ELR (cell line): ENCODE measurements around the gene SVIL.
"Not testable (repeated sequence)": the region's sequence is repeated elsewhere in the genome, so short reads cannot be mapped to it uniquely, and the experiment has no call there.

Source experiments
- DNase-seq: peaks from one replicate; pipeline ENCODE4 v3.0.0-alpha.2; 2015; ENCODE audit warnings: low read depth

Gene SVIL

GRCh38 chr10:29452546-29452945, 182.2 kb downstream of the SVIL start:
- no peak for DNase-seq

DNA sequence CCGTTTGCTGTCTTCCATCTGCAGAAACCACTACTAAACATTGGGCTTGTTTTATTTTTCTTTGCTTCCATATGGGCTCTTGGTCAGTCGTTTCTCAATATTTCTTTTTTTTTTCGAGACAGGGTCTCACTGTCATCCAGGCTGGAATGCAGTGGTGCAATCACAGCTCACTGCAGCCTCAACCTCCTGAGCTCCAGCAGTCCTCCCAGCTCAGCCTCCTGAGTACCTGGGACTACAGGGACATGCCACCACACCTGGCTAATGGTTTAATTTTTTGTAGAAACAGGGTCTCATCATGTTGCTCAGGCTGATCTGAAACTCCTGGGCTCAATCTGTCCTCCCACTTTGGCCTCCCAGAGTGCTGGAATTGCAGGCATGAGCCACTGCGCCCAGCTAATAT, 182.8 kb downstream of the SVIL start:
- DNase-seq, result no peak

DNA sequence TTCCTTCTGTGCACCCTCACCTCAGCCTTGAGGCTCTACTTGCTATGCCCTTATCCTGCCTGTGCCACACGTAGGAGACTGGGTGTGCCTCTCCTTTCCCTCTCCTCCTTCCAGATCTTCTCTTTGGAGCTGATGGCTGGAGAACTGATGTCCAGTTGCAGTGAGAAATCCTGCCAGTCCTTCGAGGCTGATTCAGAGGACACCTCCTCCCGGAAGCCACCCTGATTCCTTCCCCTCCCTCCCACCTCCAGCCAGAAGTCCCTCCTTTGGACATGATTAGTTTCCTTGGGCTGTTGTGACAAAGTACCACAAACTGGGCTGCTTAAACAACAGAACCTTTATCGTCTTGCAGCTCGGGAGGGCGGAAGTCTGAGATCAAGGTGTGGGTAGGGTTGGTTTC, 184.4 kb downstream of the SVIL start:
- no peak for DNase-seq

GRCh38 chr10:29448756-29449592, 185.8 kb downstream of the SVIL start:
- peak; percentile 64 for DNase-seq

- DNase-seq, result no peak
Observed at GRCh38 chr10:29448125-29448524, 186.6 kb downstream of the SVIL start.

- DNase-seq, result no peak
Observed at GRCh38 chr10:29446327-29446726, 188.4 kb downstream of the SVIL start.

DNA sequence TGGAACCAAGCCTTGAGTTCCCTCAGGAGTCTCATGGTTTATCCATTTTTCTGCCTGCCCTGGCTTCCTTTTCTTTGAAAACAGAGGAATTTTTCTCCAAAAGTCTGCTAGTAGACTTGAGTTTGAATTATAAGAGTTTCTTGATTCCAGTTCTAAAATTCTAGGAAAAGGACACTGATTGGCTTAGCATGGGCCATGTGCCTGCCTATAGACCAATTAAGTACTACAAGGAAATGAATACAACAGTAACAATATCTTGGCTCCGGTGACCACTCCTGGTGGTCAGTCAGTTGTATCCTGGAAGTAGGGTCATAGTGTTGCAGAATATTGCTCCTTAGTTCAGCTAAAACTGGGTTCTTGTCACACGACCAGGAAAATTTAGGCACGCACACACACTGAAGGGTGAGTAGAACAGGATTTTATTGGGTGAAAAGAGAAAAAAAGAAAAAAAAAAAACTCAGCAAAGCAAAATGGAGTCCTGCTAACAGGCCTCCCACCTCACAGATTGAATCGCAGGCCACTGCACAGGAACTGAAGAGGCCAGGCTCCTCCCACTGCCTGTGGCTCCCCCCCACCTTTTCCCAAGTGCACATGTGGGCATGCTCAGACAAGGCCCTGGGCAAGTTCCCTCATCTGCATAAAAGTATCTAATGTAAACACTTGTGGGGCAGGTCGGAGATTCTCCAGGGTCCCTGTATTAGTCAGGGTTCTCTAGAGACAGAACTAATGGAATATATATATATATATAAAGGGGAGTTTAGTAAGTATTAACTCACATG, 190.8 kb downstream of the SVIL start:
- DNase-seq, result peak; percentile 39

DNA sequence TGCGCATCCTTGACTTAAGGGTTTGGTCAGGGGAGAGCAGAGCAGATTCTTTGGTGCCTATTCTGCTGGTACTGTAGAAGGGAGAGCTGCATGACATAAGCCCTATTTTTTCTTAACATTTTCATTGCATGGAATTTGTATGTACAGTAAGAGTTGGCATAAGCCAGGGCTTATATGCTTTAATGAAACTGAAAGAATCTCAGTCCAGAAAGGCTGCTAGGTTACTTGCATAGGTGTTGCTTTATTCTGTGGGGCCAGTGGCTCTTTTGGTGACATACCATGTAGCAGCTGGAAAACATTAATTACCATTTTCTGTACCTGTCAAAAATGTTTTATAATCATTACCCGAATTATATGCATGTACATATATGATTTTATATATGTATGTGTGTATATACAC, 193.8 kb downstream of the SVIL start:
- no peak for DNase-seq

DNA sequence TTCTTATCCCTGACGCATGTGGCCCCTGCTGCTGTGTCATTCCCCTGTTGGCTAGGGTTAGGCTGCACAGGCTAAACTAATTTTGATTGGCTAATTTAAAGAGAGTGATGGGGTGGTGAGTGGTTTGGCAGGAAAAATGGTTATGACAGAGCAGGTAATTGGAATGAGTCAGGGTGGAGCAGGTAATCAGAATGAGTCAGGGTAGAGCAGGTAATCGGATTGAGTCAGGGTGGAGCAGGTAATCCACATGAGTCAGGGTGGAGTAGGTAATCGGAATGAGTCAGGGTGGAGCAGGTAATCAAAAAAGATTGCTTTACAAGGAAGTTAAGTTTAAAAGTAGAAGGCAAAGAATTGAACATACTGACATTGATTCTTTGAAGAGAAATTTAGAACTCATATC, 195.8 kb downstream of the SVIL start:
- not testable (repeated sequence) for DNase-seq

DNA sequence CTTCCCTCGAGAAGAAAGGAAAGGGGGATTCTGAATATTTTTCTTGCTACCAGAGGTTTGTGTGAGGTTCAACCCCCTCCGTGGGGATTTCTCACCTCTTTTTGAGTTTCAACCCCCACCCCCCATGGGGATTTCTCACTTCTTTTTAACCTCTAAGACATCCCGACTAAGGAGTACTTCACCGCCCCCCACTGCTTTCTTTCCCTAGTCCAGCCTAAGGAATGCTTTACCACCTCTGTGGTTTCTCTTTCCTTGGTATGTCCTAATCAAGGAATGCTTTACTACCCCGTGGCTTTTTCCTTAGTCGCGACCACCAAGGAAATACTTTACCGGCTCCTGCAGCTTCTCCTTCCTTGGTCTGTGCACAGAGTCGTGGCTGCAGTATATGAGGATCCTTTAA, 196.5 kb downstream of the SVIL start:
- peak; percentile 33 for DNase-seq

DNA sequence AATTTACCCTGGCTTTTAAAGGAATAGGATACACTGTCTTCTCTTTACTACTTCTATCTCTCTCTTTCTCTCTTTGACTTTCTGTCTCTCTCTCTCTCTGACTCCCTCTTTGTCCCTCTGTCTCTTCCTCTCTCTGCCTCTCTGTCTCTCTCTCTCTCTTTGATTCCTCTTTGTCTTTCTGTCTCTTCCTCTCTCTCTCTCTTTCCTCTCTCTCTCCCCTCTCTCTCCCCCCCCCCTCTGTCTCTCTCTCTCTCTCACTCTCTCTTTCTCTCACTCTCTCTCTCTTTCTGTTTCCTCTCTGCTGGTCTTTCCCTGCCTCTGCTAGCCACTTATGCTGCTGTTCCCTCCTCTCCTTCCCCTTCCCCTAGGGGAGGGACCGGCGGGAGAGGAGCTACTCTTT, 196.9 kb downstream of the SVIL start:
- no peak for DNase-seq

- DNase-seq, result peak; percentile 22
Observed at GRCh38 chr10:29435809-29436501, 198.8 kb downstream of the SVIL start.

DNA sequence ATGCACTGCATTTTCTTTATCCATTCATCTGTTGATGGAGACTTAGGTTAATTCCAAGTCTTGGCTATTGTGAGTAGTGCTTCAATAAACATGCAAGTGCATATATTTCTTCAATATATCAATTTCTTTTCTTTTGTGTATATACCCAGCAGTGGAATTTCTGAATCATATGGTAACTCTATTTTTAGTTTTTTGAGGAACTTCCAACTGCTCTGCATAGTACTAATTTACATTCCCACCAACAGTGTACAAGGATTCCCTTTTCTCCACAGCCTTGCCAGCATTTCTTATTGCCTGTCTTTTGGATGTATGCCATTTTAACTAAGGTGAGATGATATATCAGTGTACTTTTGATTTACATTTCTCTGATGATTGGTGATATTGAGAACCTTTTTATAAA, 200.7 kb downstream of the SVIL start:
- DNase-seq, result no peak

- DNase-seq, result no peak
Observed at GRCh38 chr10:29431711-29432110, 203.1 kb downstream of the SVIL start.

GRCh38 chr10:29430101-29430500, 204.7 kb downstream of the SVIL start:
- no peak for DNase-seq

GRCh38 chr10:29428486-29428885, 206.3 kb downstream of the SVIL start:
- no peak for DNase-seq

DNA sequence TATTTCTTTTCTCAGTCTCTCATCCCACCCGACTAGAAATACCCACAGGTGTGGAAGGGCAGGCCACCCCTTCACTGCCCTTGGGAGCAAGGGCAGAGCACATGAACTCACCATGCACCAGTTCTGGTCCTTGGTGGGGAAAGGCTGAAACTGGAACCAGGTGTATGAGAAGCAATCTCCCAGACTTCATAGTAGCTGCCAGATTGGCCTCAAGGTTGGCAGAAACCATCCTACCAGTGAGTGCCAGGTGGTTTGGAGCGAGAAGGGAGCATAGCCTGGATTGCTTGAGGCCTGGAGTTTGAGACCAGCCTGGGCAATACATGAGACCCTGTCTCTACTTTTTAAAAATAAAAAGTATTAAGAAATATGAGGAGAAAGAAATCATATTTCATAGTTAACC, 207.1 kb downstream of the SVIL start:
- no peak for DNase-seq

GRCh38 chr10:29426420-29426819, 208.4 kb downstream of the SVIL start:
- DNase-seq, result no peak

DNA sequence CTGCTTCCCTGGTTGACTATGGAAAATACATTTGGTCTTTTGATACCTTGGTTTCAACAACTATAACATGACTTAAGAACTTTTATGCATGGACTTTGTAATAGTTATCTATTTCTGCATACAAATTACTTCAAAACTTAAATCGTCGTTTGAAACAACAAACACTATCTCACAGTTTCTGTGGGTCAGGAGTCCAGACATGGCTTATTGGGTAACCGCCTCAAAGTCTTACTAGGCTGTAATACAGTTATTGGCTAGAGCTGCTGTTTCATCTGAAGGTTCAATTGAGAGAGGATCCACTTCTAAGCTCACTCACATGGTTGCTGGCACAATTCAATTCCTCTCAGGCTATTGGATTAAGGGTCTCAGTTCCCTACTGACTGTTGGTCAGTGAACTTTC, 210.8 kb downstream of the SVIL start:
- DNase-seq, result no peak

GRCh38 chr10:29420744-29421143, 214.0 kb downstream of the SVIL start:
- DNase-seq, result no peak

- DNase-seq, result no peak
Observed at GRCh38 chr10:29417324-29417723, 217.4 kb downstream of the SVIL start.

GRCh38 chr10:29415876-29416275, 218.9 kb downstream of the SVIL start:
- DNase-seq, result no peak

- DNase-seq, result no peak
Observed at GRCh38 chr10:29414501-29414900, 220.3 kb downstream of the SVIL start.
